IMR-90 (cell line): ENCODE data around the gene FHDC1. TPM values are rescaled to one million over a fixed set of nuclear protein-coding genes. Genes with fewer than 3 reads are reported as not detected.

ENCODE experiments used
- ATAC-seq: fragments of 200-7000 bp; cut with Tn5 transposase; 2 replicates; pipeline ENCODE4 v1.9.1; 2020; ENCODE audit warnings: low read depth, mild to moderate bottlenecking, moderate library complexity
- BruUV-seq: library from RNA; stranded (reverse); fragments of 400-500 nt; replicated peaks from 2 replicates; lab custom pipeline; 2021; lab: Mats Ljungman, UMichigan
- CTCF ChIA-PET: fragments of 300-600 bp; formaldehyde crosslinking; extraction: SDS; loops from one replicate; lab custom pipeline; 2021; ENCODE audit warnings: antibody characterized with exemption; lab: Yijun Ruan, JAX
- POLR2A ChIA-PET: fragments of 300-600 bp; sonication (Branson Sonifier 250); formaldehyde crosslinking; loops from one replicate; lab custom pipeline; 2022; ENCODE audit warnings: antibody characterized with exemption; ENCODE audit not compliant: unreplicated experiment; lab: Charles Lee
- DNase-seq: peaks from one replicate; pipeline ENCODE4 v3.0.0; 2013
- H2AFZ ChIP-seq: replicated peaks from 2 replicates; pipeline ENCODE3; 2013; ENCODE audit warnings: low read length, mild to moderate bottlenecking; ENCODE audit not compliant: poor library complexity
- H2AK5ac ChIP-seq: 2 replicates; pipeline ENCODE4 v1.6.1; 2013; ENCODE audit warnings: low read depth, low read length, inconsistent platforms
- H2AK9ac ChIP-seq: replicated peaks from 2 replicates; pipeline ENCODE3; 2013; ENCODE audit warnings: mild to moderate bottlenecking, low read depth, low read length, moderate library complexity; ENCODE audit not compliant: poor library complexity
- H2BK120ac ChIP-seq: 2 replicates; pipeline ENCODE4 v1.6.1; 2013; ENCODE audit warnings: low read depth, low read length, inconsistent platforms
- H2BK15ac ChIP-seq: 3 replicates; pipeline ENCODE4 v1.6.1; 2013; ENCODE audit warnings: low read depth, low read length, inconsistent platforms
- H2BK20ac ChIP-seq: 2 replicates; pipeline ENCODE4 v1.6.1; 2013; ENCODE audit warnings: low read depth, mild to moderate bottlenecking, inconsistent platforms, low read length, moderate library complexity
- H2BK5ac ChIP-seq: 2 replicates; pipeline ENCODE4 v1.6.1; 2013; ENCODE audit warnings: mild to moderate bottlenecking, low read depth, low read length, inconsistent platforms; ENCODE audit not compliant: poor library complexity, severe bottlenecking
- H3K14ac ChIP-seq: replicated peaks from 2 replicates; pipeline ENCODE4 v1.6.1; 2013; ENCODE audit warnings: low read depth, low read length, inconsistent platforms
- H3K18ac ChIP-seq: 2 replicates; pipeline ENCODE4 v1.6.1; 2013; ENCODE audit warnings: low read depth, low read length, control low read depth
- H3K23ac ChIP-seq: 2 replicates; pipeline ENCODE4 v1.6.1; 2013; ENCODE audit warnings: low read depth, low read length, inconsistent platforms
- H3K27ac ChIP-seq: 2 replicates; pipeline ENCODE4 v1.5.1; 2013; ENCODE audit warnings: mild to moderate bottlenecking, control low read depth, low read length; ENCODE audit not compliant: insufficient read depth
- H3K27me3 ChIP-seq: 2 replicates; pipeline ENCODE4 v1.6.1; 2013; ENCODE audit warnings: low read length; ENCODE audit not compliant: control insufficient read depth, insufficient read depth
- H3K36me3 ChIP-seq: 2 replicates; pipeline ENCODE4 v1.6.1; 2013; ENCODE audit warnings: low read length, mixed read lengths; ENCODE audit not compliant: control insufficient read depth, insufficient read depth
- H3K4ac ChIP-seq: 2 replicates; pipeline ENCODE4 v1.6.1; 2013; ENCODE audit warnings: low read depth, low read length, inconsistent platforms
- H3K4me1 ChIP-seq: 2 replicates; pipeline ENCODE4 v1.6.1; 2013; ENCODE audit warnings: low read length, mixed read lengths; ENCODE audit not compliant: control insufficient read depth, insufficient read depth
- H3K4me2 ChIP-seq: 2 replicates; pipeline ENCODE4 v1.6.1; 2013; ENCODE audit warnings: low read depth, mild to moderate bottlenecking, control low read depth, low read length, moderate library complexity
- H3K4me3 ChIP-seq: 2 replicates; pipeline ENCODE4 v1.5.1; 2013; ENCODE audit warnings: low read depth, mild to moderate bottlenecking, control low read depth, low read length, moderate library complexity; ENCODE audit not compliant: insufficient read depth
- H3K56ac ChIP-seq: 2 replicates; pipeline ENCODE4 v1.6.1; 2013; ENCODE audit warnings: low read length, inconsistent platforms; ENCODE audit not compliant: insufficient read depth; ENCODE audit errors: extremely low read depth
- H3K79me1 ChIP-seq, 2 experiments: 2 replicates each; pipeline ENCODE4 v1.6.1; 2013; ENCODE audit warnings: low read length in 2 of 2, inconsistent platforms in 1 of 2, low read depth in 1 of 2
- H3K9ac ChIP-seq: 2 replicates; pipeline ENCODE4 v1.6.1; 2013; ENCODE audit warnings: low read depth, low read length, control low read depth
- H3K9me1 ChIP-seq: 2 replicates; pipeline ENCODE4 v1.6.1; 2013; ENCODE audit warnings: low read length, inconsistent platforms; ENCODE audit not compliant: insufficient read depth
- H3K9me3 ChIP-seq: 2 replicates; pipeline ENCODE4 v1.6.1; 2013; ENCODE audit warnings: low read length; ENCODE audit not compliant: control insufficient read depth, insufficient read depth
- H4K20me1 ChIP-seq: 2 replicates; pipeline ENCODE4 v1.6.1; 2013; ENCODE audit warnings: low read length, inconsistent platforms; ENCODE audit not compliant: insufficient read depth
- H4K5ac ChIP-seq: 2 replicates; pipeline ENCODE4 v1.6.1; 2013; ENCODE audit warnings: mild to moderate bottlenecking, low read depth, low read length, control low read depth
- H4K8ac ChIP-seq, 2 experiments: 2 replicates each; pipeline ENCODE4 v1.6.1; 2013; ENCODE audit warnings: low read depth in 2 of 2, low read length in 2 of 2, control low read depth in 1 of 2, inconsistent platforms in 1 of 2
- H4K91ac ChIP-seq: 2 replicates; pipeline ENCODE4 v1.6.1; 2013; ENCODE audit warnings: low read depth, low read length, inconsistent platforms; ENCODE audit not compliant: insufficient read depth
- BHLHE40 ChIP-seq: fragments of 150-350 bp; IDR thresholded peaks from 2 replicates; pipeline ENCODE4 v1.6.1; 2016; ENCODE audit warnings: mild to moderate bottlenecking, low read depth, low read length
- CEBPB ChIP-seq: IDR thresholded peaks from 2 replicates; pipeline ENCODE4 v1.6.1; 2012; ENCODE audit warnings: low read depth, low read length, improper control_type of control experiment
- CHD1 ChIP-seq: IDR thresholded peaks from 2 replicates; pipeline ENCODE4 v1.6.1; 2012; ENCODE audit warnings: low read depth, low read length, improper control_type of control experiment
- ELK1 ChIP-seq: fragments of 150-350 bp; IDR thresholded peaks from 2 replicates; pipeline ENCODE4 v1.6.1; 2016; ENCODE audit warnings: low read depth, mild to moderate bottlenecking, low read length, moderate library complexity, borderline replicate concordance
- FOS ChIP-seq: fragments of 150-350 bp; IDR thresholded peaks from 2 replicates; pipeline ENCODE4 v1.6.1; 2016; ENCODE audit warnings: low read depth, low read length
- MAFK ChIP-seq: IDR thresholded peaks from 2 replicates; pipeline ENCODE4 v1.6.1; 2012; ENCODE audit warnings: low read depth, low read length, improper control_type of control experiment
- MAZ ChIP-seq: IDR thresholded peaks from 2 replicates; pipeline ENCODE4 v1.6.1; 2012; ENCODE audit warnings: low read depth, mild to moderate bottlenecking, low read length, improper control_type of control experiment, moderate library complexity, borderline replicate concordance
- MXI1 ChIP-seq: IDR thresholded peaks from 2 replicates; pipeline ENCODE4 v1.6.1; 2012; ENCODE audit warnings: low read depth, mild to moderate bottlenecking, low read length, moderate library complexity, borderline replicate concordance
- NFE2L2 ChIP-seq: fragments of 150-350 bp; IDR thresholded peaks from 2 replicates; pipeline ENCODE4 v1.6.1; 2016; ENCODE audit warnings: low read depth, mild to moderate bottlenecking, low read length
- RAD21 ChIP-seq: IDR thresholded peaks from 2 replicates; pipeline ENCODE4 v1.6.1; 2012; ENCODE audit warnings: low read length, improper control_type of control experiment
- RCOR1 ChIP-seq: IDR thresholded peaks from 2 replicates; pipeline ENCODE4 v1.6.1; 2012; ENCODE audit warnings: mild to moderate bottlenecking, low read length, improper control_type of control experiment; ENCODE audit not compliant: insufficient replicate concordance
- RFX5 ChIP-seq: IDR thresholded peaks from 2 replicates; pipeline ENCODE4 v1.8.0; 2012; ENCODE audit warnings: low read depth, mild to moderate bottlenecking, low read length, moderate library complexity
- SMC3 ChIP-seq: fragments of 150-350 bp; IDR thresholded peaks from 2 replicates; pipeline ENCODE4 v1.6.1; 2016; ENCODE audit warnings: low read depth, mild to moderate bottlenecking, antibody characterized with exemption, low read length, moderate library complexity
- USF2 ChIP-seq: fragments of 150-350 bp; IDR thresholded peaks from 2 replicates; pipeline ENCODE4 v1.6.1; 2017; ENCODE audit warnings: mild to moderate bottlenecking, antibody characterized with exemption, low read length, low read depth
- WGBS, 2 experiments: methylation state at CpG; one replicate each; pipeline versions ENCODE4 v1.1.5 to v1.1.7; 2013; ENCODE audit warnings: missing lambda C conversion rate in 2 of 2; ENCODE audit not compliant: insufficient read length in 1 of 2; ENCODE audit errors: extremely low coverage in 2 of 2; 5-methylcytosine and 5-hydroxymethylcytosine counted together
- dilution Hi-C: fragments of 300-500 bp; cut with HindIII; formaldehyde crosslinking; loops from one replicate; pipeline ENCODE4 v1.14.3; 2018; ENCODE audit warnings: low sequenced_read_pairs; ENCODE audit not compliant: unreplicated experiment
- in situ Hi-C: fragments of 300-500 bp; cut with MboI; formaldehyde crosslinking; loops from 3 replicates; pipeline ENCODE4 v1.14.3; 2019; ENCODE audit warnings: low sequenced_read_pairs, inconsistent platforms, mixed read lengths
- intact Hi-C: fragments of 100-400 bp; cut with micrococcal nuclease; formaldehyde crosslinking; loops from 2 replicates; pipeline ENCODE4 v1.10.0; 2022
- polyA plus RNA-seq, 3 experiments: library from polyadenylated mRNA; depleted of rRNA; stranded (reverse); fragments of >200 nt; gene quantifications; 2 replicates each; pipeline ENCODE4 v1.2.3, GENCODE V29; 2012; ENCODE audit warnings: low replicate concordance in 1 of 3
- total RNA-seq: library from RNA; depleted of rRNA; stranded (reverse); fragments of >200 nt; gene quantifications from 2 replicates; pipeline ENCODE4 v1.2.3, GENCODE V29; 2012

Gene FHDC1
- total and polyA plus RNA-seq, 2 of the 4 experiments (the other 2 are of a cell fraction): under 0.01 to 0.09 TPM

GRCh38 chr4:152950402-152951274 lies 14.5 kb downstream of the FHDC1 start (continued):
- TF ChIP-seq MXI1: no peak

- POLR2A ChIA-PET: no interaction called here
- Histone ChIP-seq H3K27me3 (peaks cover 7% of the 10 kb centered on the region), H3K79me1 (no peaks in the 10 kb centered on the region), H4K5ac (no peak overlapping the region), H2AFZ (no peak overlapping the region), H3K9me1 (no peaks in the 10 kb centered on the region), H3K9ac (no peak overlapping the region), H2BK5ac (no peak overlapping the region), H2BK20ac (no peak overlapping the region), H3K27ac (no peak overlapping the region), H3K18ac (no peak overlapping the region), H3K14ac (no peak overlapping the region), H2AK5ac (no peak overlapping the region), H3K56ac (no peak overlapping the region), H3K23ac (no peak overlapping the region), H4K8ac (no peak overlapping the region), H3K4ac (no peak overlapping the region), H3K4me2 (peak overlapping the region; percentile 73; the same call in 1 of the 2 replicates), H3K4me3 (no peak overlapping the region), H2BK15ac (no peak overlapping the region), H4K91ac (no peak overlapping the region), H2AK9ac (no peak overlapping the region), H4K20me1 (no peaks in the 10 kb centered on the region), H3K9me3 (no peaks in the 10 kb centered on the region), H2BK120ac (no peak overlapping the region), H3K4me1 (peaks cover 4% of the 10 kb centered on the region; the same call in 1 of the 2 replicates), H3K36me3 (no peaks in the 10 kb centered on the region)
- in situ Hi-C loops: no loop called here
- DNase-seq (peak; percentile 61), ATAC-seq (peak; percentile 80)
- CTCF ChIA-PET: interaction anchor here (0.6 kb wide), 1 partner anchor 338 kb away, joined by 3 read pairs; no protein-coding TSS in a partner anchor
- BruUV-seq: no TSS peak
- dilution Hi-C loops: no loop called here
- WGBS, 2 experiments: no CpG with 5 or more reads among the region's 3 CpGs
- intact Hi-C loops: no loop called here
- no peak for TF ChIP-seq RCOR1
- no peak for TF ChIP-seq RFX5
- no peak for TF ChIP-seq RAD21
- no peak for TF ChIP-seq MXI1
- no peak for TF ChIP-seq SMC3
- TF ChIP-seq ELK1: no peak
- TF ChIP-seq CEBPB: no peak
- TF ChIP-seq MAZ: no peak
- no peak for TF ChIP-seq USF2
- no peak for TF ChIP-seq CHD1
- TF ChIP-seq FOS: no peak
- TF ChIP-seq NFE2L2: no peak
- no peak for TF ChIP-seq BHLHE40
- TF ChIP-seq MAFK: no peak
Measured at GRCh38 chr4:152951348-152951747, 15.2 kb downstream of the FHDC1 start.
